Measurements from ENCODE around the gene EXOC8. TPM values are rescaled to one million over a fixed set of nuclear protein-coding genes. Genes with fewer than 3 reads are reported as not detected.

EXOC8 gene
- total RNA-seq, 1 donor from 2014 or later: 12.2 TPM

GRCh38 chr1:231324660-231325059 lies 13.0 kb downstream of the EXOC8 start:
- no peaks in the 10 kb centered on the region for H3K4me1 ChIP-seq
- intact Hi-C loops (cut with micrococcal nuclease): no loop called here
- H3K36me3 ChIP-seq: no peaks in the 10 kb centered on the region
- no peak overlapping the region for H3K27ac ChIP-seq (replicated peaks)
- H3K27me3 ChIP-seq (ENCODE audit: low read depth): no peaks in the 10 kb centered on the region
- TF ChIP-seq CTCF (IDR thresholded peaks at IDR 0.05; ENCODE audit: borderline replicate concordance): no peak
- DNase-seq: no peak
- no peak overlapping the region for H3K4me3 ChIP-seq
- no peaks in the 10 kb centered on the region for H3K9me3 ChIP-seq (replicated peaks)

GRCh38 chr1:231322880-231323530 lies 14.6 kb downstream of the EXOC8 start:
- DNase-seq: no peak
- TF ChIP-seq CTCF (IDR thresholded peaks at IDR 0.05; ENCODE audit: borderline replicate concordance): no peak
- intact Hi-C loops (cut with micrococcal nuclease): no loop called here
- H3K36me3 ChIP-seq: no peaks in the 10 kb centered on the region
- H3K27me3 ChIP-seq (ENCODE audit: low read depth): no peaks in the 10 kb centered on the region
- H3K9me3 ChIP-seq (replicated peaks): no peaks in the 10 kb centered on the region
- H3K4me1 ChIP-seq: no peaks in the 10 kb centered on the region
- H3K27ac ChIP-seq (replicated peaks): no peak overlapping the region
- no peak overlapping the region for H3K4me3 ChIP-seq

GRCh38 chr1:231319080-231319479 lies 18.6 kb downstream of the EXOC8 start:
- no peak overlapping the region for H3K4me3 ChIP-seq
- DNase-seq: no peak
- H3K27me3 ChIP-seq (ENCODE audit: low read depth): peaks cover 5% of the 10 kb centered on the region
- TF ChIP-seq CTCF (IDR thresholded peaks at IDR 0.05; ENCODE audit: borderline replicate concordance): no peak
- H3K4me1 ChIP-seq: no peaks in the 10 kb centered on the region
- no peak overlapping the region for H3K27ac ChIP-seq (replicated peaks)
- intact Hi-C loops (cut with micrococcal nuclease): no loop called here
- no peaks in the 10 kb centered on the region for H3K36me3 ChIP-seq
- H3K9me3 ChIP-seq (replicated peaks): no peaks in the 10 kb centered on the region

GRCh38 chr1:231318568-231318967 lies 19.1 kb downstream of the EXOC8 start:
- Histone ChIP-seq H3K9me3 (replicated peaks) (no peaks in the 10 kb centered on the region), H3K27ac (replicated peaks) (no peak overlapping the region), H3K4me3 (no peak overlapping the region), H3K27me3 (ENCODE audit: low read depth) (peaks cover 5% of the 10 kb centered on the region), H3K4me1 (no peaks in the 10 kb centered on the region), H3K36me3 (no peaks in the 10 kb centered on the region)
- intact Hi-C loops (cut with micrococcal nuclease): no loop called here
- DNase-seq: no peak
- no peak for TF ChIP-seq CTCF (IDR thresholded peaks at IDR 0.05; ENCODE audit: borderline replicate concordance)

- Histone ChIP-seq H3K4me1 (no peaks in the 10 kb centered on the region), H3K4me3 (no peak overlapping the region), H3K9me3 (replicated peaks) (no peaks in the 10 kb centered on the region), H3K36me3 (no peaks in the 10 kb centered on the region), H3K27ac (replicated peaks) (no peak overlapping the region), H3K27me3 (ENCODE audit: low read depth) (peaks cover 5% of the 10 kb centered on the region)
- no peak for DNase-seq
- TF ChIP-seq CTCF (IDR thresholded peaks at IDR 0.05; ENCODE audit: borderline replicate concordance): no peak
- intact Hi-C loops (cut with micrococcal nuclease): no loop called here
These were observed 19.7 kb downstream of the EXOC8 start for GRCh38 chr1:231318015-231318355.
